ENCODE measurements around the gene RGS19. TPM values are rescaled to one million over a fixed set of nuclear protein-coding genes. Genes with fewer than 3 reads are reported as not detected.

RGS19 gene
- total RNA-seq, 1 experiment from 2014 or later = 43.2 TPM

DNA sequence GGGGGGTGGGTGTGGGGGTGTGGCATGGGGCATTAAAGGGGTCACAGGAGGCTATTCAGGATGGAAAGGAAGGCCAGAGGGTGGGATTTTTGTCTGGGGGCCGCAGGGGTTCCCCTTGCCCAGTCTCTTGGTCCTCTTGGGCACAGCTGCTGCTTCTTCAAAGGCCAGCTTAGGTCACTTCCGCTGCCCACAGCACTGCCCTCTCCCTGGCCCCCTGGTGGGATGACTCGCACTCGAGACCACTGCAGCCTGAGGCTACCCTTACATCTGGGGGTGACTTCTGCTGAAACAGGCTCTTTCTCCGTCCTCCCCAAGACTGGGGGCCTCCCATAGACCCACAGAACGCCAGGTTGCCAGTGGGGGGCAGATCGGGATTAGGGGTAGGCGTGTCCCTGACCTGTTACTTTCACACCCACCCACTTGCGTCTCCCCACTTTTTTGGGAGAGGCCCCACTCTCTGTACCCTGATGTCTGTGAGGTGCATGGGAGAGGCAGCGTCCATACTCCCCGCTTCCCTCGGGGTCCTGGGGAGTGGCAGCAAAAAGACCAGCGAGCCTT lies 3.6 kb upstream of the RGS19 start:
- Histone ChIP-seq H3K9ac (ENCODE audit: low read length) (peak overlapping the region; percentile 42), H3K4me3 (ENCODE audit: low read length) (peak overlapping the region; percentile 76), H3K9me2 (replicated peaks; ENCODE audit: low read length) (no peaks in the 10 kb centered on the region), H3K27me3 (ENCODE audit: low read length) (no peaks in the 10 kb centered on the region), H2AFZ (ENCODE audit: low read length) (peak overlapping the region; percentile 83), H3K36me3 (ENCODE audit: low read depth, low read length) (no peaks in the 10 kb centered on the region), H3K79me2 (ENCODE audit: low read length) (peaks cover 16% of the 10 kb centered on the region), H3K9me3 (ENCODE audit: low read length) (no peaks in the 10 kb centered on the region), H3K27ac (ENCODE audit: low read length) (no peak overlapping the region), H4K20me1 (ENCODE audit: low read length) (no peaks in the 10 kb centered on the region), H3K4me1 (ENCODE audit: insufficient read depth, low read length) (peaks cover 30% of the 10 kb centered on the region), H3F3A (ENCODE audit: low read length, unreplicated experiment) (no peaks in the 10 kb centered on the region), H3K4me2 (ENCODE audit: low read length) (peak overlapping the region; percentile 99)
- CTCF ChIA-PET = interaction anchor here (0.7 to 2.0 kb wide), 5 partner anchors 13 to 49 kb away, joined by 3 to 15 read pairs (median 4); no protein-coding TSS in a partner anchor
- TF ChIP-seq, protein P1, sequence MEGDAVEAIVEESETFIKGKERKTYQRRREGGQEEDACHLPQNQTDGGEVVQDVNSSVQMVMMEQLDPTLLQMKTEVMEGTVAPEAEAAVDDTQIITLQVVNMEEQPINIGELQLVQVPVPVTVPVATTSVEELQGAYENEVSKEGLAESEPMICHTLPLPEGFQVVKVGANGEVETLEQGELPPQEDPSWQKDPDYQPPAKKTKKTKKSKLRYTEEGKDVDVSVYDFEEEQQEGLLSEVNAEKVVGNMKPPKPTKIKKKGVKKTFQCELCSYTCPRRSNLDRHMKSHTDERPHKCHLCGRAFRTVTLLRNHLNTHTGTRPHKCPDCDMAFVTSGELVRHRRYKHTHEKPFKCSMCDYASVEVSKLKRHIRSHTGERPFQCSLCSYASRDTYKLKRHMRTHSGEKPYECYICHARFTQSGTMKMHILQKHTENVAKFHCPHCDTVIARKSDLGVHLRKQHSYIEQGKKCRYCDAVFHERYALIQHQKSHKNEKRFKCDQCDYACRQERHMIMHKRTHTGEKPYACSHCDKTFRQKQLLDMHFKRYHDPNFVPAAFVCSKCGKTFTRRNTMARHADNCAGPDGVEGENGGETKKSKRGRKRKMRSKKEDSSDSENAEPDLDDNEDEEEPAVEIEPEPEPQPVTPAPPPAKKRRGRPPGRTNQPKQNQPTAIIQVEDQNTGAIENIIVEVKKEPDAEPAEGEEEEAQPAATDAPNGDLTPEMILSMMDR (conservative IDR thresholded peaks at IDR 0.05; ENCODE audit: low read depth, low read length) = no peak
- no peak for TF ChIP-seq EZH2phosphoT487 (IDR thresholded peaks at IDR 0.05; ENCODE audit: borderline replicate concordance, low read length)
- TF ChIP-seq EZH2 (IDR thresholded peaks at IDR 0.05; ENCODE audit: low read length, unreplicated experiment) = no peak
- ATAC-seq (no peak), DNase-seq (no peak)
- BruUV-seq (replicated peaks) = no TSS peak
- intact Hi-C loops (cut with micrococcal nuclease) = loop anchor here (1.0 kb wide), 1 partner anchor 37 kb away; no protein-coding TSS in a partner anchor
- POLR2A ChIA-PET (ENCODE audit: unreplicated experiment) = no interaction called here

DNA sequence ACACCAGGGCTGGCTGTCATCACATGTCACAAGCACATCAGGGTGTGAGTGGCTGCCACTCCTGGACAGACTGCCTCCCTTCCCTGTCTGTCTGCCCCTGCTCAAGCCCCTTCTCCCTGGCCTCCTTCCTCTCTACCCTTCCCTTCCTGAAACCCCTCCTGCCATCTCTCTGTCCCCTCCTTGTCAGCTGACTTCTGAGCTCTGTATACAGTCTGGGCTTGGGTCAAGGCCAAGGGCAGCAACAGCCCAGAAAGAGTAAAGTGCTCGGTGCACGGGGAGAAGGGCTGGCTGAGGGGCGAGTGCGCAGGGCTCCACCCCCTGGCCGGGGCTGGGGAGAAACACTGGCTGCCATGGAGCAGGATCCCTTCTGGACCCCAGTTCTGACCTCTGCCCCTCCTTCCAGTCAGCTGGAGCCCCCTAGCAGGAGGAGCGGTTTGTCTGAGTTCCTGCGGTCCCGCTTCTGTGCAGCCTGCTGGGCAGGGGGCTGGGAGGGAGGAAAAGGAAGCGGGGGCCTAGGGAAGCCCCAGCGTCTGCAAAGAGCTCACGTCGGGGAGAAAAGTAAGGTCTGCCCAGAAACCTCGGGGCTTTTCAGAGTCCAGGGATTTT lies 2.9 kb upstream of the RGS19 start:
- Histone ChIP-seq H3K9me2 (replicated peaks; ENCODE audit: low read length) (no peaks in the 10 kb centered on the region), H3K4me1 (ENCODE audit: insufficient read depth, low read length) (peaks cover 31% of the 10 kb centered on the region), H3K27me3 (ENCODE audit: low read length) (no peaks in the 10 kb centered on the region), H4K20me1 (ENCODE audit: low read length) (no peaks in the 10 kb centered on the region), H3F3A (ENCODE audit: low read length, unreplicated experiment) (no peaks in the 10 kb centered on the region), H3K79me2 (ENCODE audit: low read length) (peaks cover 19% of the 10 kb centered on the region), H3K4me2 (ENCODE audit: low read length) (no peak overlapping the region), H2AFZ (ENCODE audit: low read length) (no peak overlapping the region), H3K9ac (ENCODE audit: low read length) (no peak overlapping the region), H3K4me3 (ENCODE audit: low read length) (no peak overlapping the region), H3K36me3 (ENCODE audit: low read depth, low read length) (no peaks in the 10 kb centered on the region), H3K27ac (ENCODE audit: low read length) (no peak overlapping the region), H3K9me3 (ENCODE audit: low read length) (no peaks in the 10 kb centered on the region)
- POLR2A ChIA-PET (ENCODE audit: unreplicated experiment) = interaction anchor here (0.6 kb wide), 1 partner anchor 43 kb away, joined by 3 read pairs; no protein-coding TSS in a partner anchor
- CTCF ChIA-PET = interaction anchor here (1.2 to 2.0 kb wide), 3 partner anchors 25 to 44 kb away, joined by 3 to 15 read pairs (median 4); no protein-coding TSS in a partner anchor
- ATAC-seq = no peak
- intact Hi-C loops (cut with micrococcal nuclease) = no loop called here
- no TSS peak for BruUV-seq (replicated peaks)
- TF ChIP-seq EZH2phosphoT487 (IDR thresholded peaks at IDR 0.05; ENCODE audit: borderline replicate concordance, low read length) (no peak), EZH2 (IDR thresholded peaks at IDR 0.05; ENCODE audit: low read length, unreplicated experiment) (no peak)
- TF ChIP-seq, protein P1 (conservative IDR thresholded peaks at IDR 0.05; ENCODE audit: low read depth, low read length) = no peak
- DNase-seq = no peak

DNA sequence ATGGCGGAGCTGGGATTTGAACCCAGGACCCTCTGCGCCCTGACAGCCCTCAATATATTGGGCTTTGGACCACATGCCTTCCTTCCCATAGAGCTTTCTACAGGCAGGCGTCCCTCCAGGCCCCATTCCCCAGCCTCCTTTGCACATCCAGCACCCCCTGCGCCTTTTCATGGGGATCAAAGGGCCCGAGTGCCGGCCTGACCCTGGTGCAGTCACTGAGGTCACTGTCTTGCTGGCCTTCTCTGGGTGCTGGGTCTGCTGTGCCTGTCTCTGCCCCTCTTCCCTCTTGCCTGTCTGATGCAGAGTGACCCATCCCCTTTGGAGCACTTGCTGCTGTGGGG lies 2.3 kb upstream of the RGS19 start:
- H3K4me3 ChIP-seq (ENCODE audit: low read length) = no peak overlapping the region
- H3K27ac ChIP-seq (ENCODE audit: low read length) = no peak overlapping the region
- H3K9ac ChIP-seq (ENCODE audit: low read length) = no peak overlapping the region
- no peak overlapping the region for H2AFZ ChIP-seq (ENCODE audit: low read length)
- ChIA-PET POLR2A (ENCODE audit: unreplicated experiment) (no interaction called here), CTCF (no interaction called here)
- no peaks in the 10 kb centered on the region for H3K9me2 ChIP-seq (replicated peaks; ENCODE audit: low read length)
- H3K4me1 ChIP-seq (ENCODE audit: insufficient read depth, low read length) = peaks cover 29% of the 10 kb centered on the region
- ATAC-seq = no peak
- H3K9me3 ChIP-seq (ENCODE audit: low read length) = no peaks in the 10 kb centered on the region
- H3K36me3 ChIP-seq (ENCODE audit: low read depth, low read length) = no peaks in the 10 kb centered on the region
- no TSS peak for BruUV-seq (replicated peaks)
- peaks cover 19% of the 10 kb centered on the region for H3K79me2 ChIP-seq (ENCODE audit: low read length)
- DNase-seq = no peak
- H3F3A ChIP-seq (ENCODE audit: low read length, unreplicated experiment) = no peaks in the 10 kb centered on the region
- TF ChIP-seq EZH2phosphoT487 (IDR thresholded peaks at IDR 0.05; ENCODE audit: borderline replicate concordance, low read length) = no peak
- no peak for TF ChIP-seq EZH2 (IDR thresholded peaks at IDR 0.05; ENCODE audit: low read length, unreplicated experiment)
- no peak overlapping the region for H3K4me2 ChIP-seq (ENCODE audit: low read length)
- intact Hi-C loops (cut with micrococcal nuclease) = no loop called here
- no peaks in the 10 kb centered on the region for H3K27me3 ChIP-seq (ENCODE audit: low read length)
- H4K20me1 ChIP-seq (ENCODE audit: low read length) = no peaks in the 10 kb centered on the region

Measured in PC-3 (cell line).